ENCODE measurements around the gene MYO16.

MYO16 gene

GRCh38 chr13:108624108-108624507 is 5.3 kb upstream of the MYO16 start:
- Histone ChIP-seq H3K4me2 (ENCODE audit: low read depth, low read length, poor library complexity, severe bottlenecking) (no peak overlapping the region), H3K4me3 (ENCODE audit: low read length, poor library complexity, severe bottlenecking) (no peak overlapping the region), H3K4me1 (ENCODE audit: insufficient read depth, low read length, poor library complexity, severe bottlenecking) (no peaks in the 10 kb centered on the region), H3K79me2 (ENCODE audit: insufficient read depth, low read length) (no peaks in the 10 kb centered on the region), H2AFZ (ENCODE audit: low read length) (no peak overlapping the region), H3K9me3 (ENCODE audit: insufficient read depth, low read depth, low read length) (no peaks in the 10 kb centered on the region), H3K9ac (ENCODE audit: low read depth, low read length, poor library complexity, severe bottlenecking) (no peak overlapping the region), H3K27me3 (ENCODE audit: insufficient read depth, low read length, poor library complexity, severe bottlenecking) (no peaks in the 10 kb centered on the region), H4K20me1 (ENCODE audit: insufficient read depth, low read length, poor library complexity, severe bottlenecking) (no peaks in the 10 kb centered on the region), H3K9me2 (replicated peaks; ENCODE audit: low read depth, low read length) (no peaks in the 10 kb centered on the region), H3F3A (ENCODE audit: low read depth) (no peaks in the 10 kb centered on the region), H3K36me3 (ENCODE audit: insufficient read depth, low read length) (no peaks in the 10 kb centered on the region)
- TF ChIP-seq EZH2phosphoT487 (IDR thresholded peaks at IDR 0.05; ENCODE audit: borderline replicate concordance) (no peak), CTCF (conservative IDR thresholded peaks at IDR 0.05; ENCODE audit: low read length) (no peak)

DNA sequence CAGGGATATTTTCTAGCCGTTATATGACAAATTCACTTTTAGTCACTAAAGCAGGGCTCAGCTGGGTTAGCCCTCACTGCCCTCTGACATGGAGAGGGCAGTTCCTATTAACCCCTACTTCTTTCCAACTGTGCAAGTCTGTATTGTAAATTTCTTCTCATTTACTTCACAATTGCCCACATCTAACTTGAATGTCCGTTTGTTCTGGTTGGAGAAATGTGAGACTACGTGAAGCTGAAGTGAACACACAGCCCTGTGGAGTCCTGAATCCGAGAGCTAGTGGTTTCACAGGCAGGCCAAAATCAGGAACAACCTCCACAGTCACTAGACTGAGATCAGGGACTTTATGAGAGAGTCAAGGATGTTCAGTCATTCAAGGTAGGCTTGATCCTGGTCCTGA is 4.4 kb upstream of the MYO16 start:
- H3K9me2 ChIP-seq (replicated peaks; ENCODE audit: low read depth, low read length): no peaks in the 10 kb centered on the region
- no peak overlapping the region for H3K4me3 ChIP-seq (ENCODE audit: low read length, poor library complexity, severe bottlenecking)
- H3K36me3 ChIP-seq (ENCODE audit: insufficient read depth, low read length): no peaks in the 10 kb centered on the region
- no peaks in the 10 kb centered on the region for H4K20me1 ChIP-seq (ENCODE audit: insufficient read depth, low read length, poor library complexity, severe bottlenecking)
- H3K79me2 ChIP-seq (ENCODE audit: insufficient read depth, low read length): no peaks in the 10 kb centered on the region
- no peaks in the 10 kb centered on the region for H3K9me3 ChIP-seq (ENCODE audit: insufficient read depth, low read depth, low read length)
- H3K4me2 ChIP-seq (ENCODE audit: low read depth, low read length, poor library complexity, severe bottlenecking): no peak overlapping the region
- no peak overlapping the region for H2AFZ ChIP-seq (ENCODE audit: low read length)
- no peaks in the 10 kb centered on the region for H3K4me1 ChIP-seq (ENCODE audit: insufficient read depth, low read length, poor library complexity, severe bottlenecking)
- H3F3A ChIP-seq (ENCODE audit: low read depth): no peaks in the 10 kb centered on the region
- H3K9ac ChIP-seq (ENCODE audit: low read depth, low read length, poor library complexity, severe bottlenecking): no peak overlapping the region
- TF ChIP-seq CTCF (conservative IDR thresholded peaks at IDR 0.05; ENCODE audit: low read length): no peak
- TF ChIP-seq EZH2phosphoT487 (IDR thresholded peaks at IDR 0.05; ENCODE audit: borderline replicate concordance): no peak
- H3K27me3 ChIP-seq (ENCODE audit: insufficient read depth, low read length, poor library complexity, severe bottlenecking): no peaks in the 10 kb centered on the region

DNA sequence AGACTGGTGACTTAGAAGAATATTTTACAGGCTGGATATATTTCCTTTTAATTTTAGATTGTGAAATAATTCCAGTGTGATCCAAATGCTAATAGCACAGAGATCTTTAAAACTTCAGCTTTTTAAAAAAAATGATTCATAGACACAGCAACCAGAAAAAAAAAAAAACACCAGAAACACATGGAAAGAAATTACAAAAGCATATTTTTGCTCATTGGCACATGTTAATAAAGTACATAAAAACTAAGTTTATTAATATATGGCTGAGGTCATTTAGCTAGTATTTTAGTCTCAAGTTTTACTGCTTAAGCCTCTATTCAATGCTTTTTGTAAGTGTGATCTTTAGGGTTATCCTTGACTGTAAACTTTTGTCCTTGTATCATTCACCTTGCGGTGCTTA is 577 bp downstream of the MYO16 start:
- Histone ChIP-seq H2AFZ (ENCODE audit: low read length) (no peak overlapping the region), H4K20me1 (ENCODE audit: insufficient read depth, low read length, poor library complexity, severe bottlenecking) (no peaks in the 10 kb centered on the region), H3K36me3 (ENCODE audit: insufficient read depth, low read length) (no peaks in the 10 kb centered on the region), H3K4me1 (ENCODE audit: insufficient read depth, low read length, poor library complexity, severe bottlenecking) (no peaks in the 10 kb centered on the region), H3K9ac (ENCODE audit: low read depth, low read length, poor library complexity, severe bottlenecking) (no peak overlapping the region), H3K4me3 (ENCODE audit: low read length, poor library complexity, severe bottlenecking) (no peak overlapping the region), H3K9me2 (replicated peaks; ENCODE audit: low read depth, low read length) (no peaks in the 10 kb centered on the region), H3K9me3 (ENCODE audit: insufficient read depth, low read depth, low read length) (no peaks in the 10 kb centered on the region), H3K27me3 (ENCODE audit: insufficient read depth, low read length, poor library complexity, severe bottlenecking) (no peaks in the 10 kb centered on the region), H3F3A (ENCODE audit: low read depth) (no peaks in the 10 kb centered on the region), H3K4me2 (ENCODE audit: low read depth, low read length, poor library complexity, severe bottlenecking) (no peak overlapping the region), H3K79me2 (ENCODE audit: insufficient read depth, low read length) (no peaks in the 10 kb centered on the region)
- no peak for TF ChIP-seq CTCF (conservative IDR thresholded peaks at IDR 0.05; ENCODE audit: low read length)
- no peak for TF ChIP-seq EZH2phosphoT487 (IDR thresholded peaks at IDR 0.05; ENCODE audit: borderline replicate concordance)
